SK-N-SH treated with all-trans-retinoic acid at 6 μM for 48 hours (cell line): ENCODE measurements around the gene CBX7.

ENCODE experiments used
- BACH2 ChIP-seq: fragments of 250-450 bp; sonication (Bioruptor Pico); IDR thresholded peaks from 2 replicates; pipeline ENCODE4 v1.9.0; 2021; ENCODE audit warnings: mild to moderate bottlenecking, borderline replicate concordance
- CSDC2 ChIP-seq: fragments of 250-450 bp; sonication (Bioruptor Pico); IDR thresholded peaks from 2 replicates; pipeline ENCODE4 v1.5.0; 2020; ENCODE audit warnings: mild to moderate bottlenecking, moderate library complexity
- GLIS3 ChIP-seq: fragments of 250-450 bp; sonication (Bioruptor Pico); IDR thresholded peaks from 2 replicates; pipeline ENCODE4 v1.5.0; 2020; ENCODE audit warnings: mild to moderate bottlenecking, moderate library complexity
- TOX ChIP-seq: fragments of 250-450 bp; sonication (Bioruptor Pico); IDR thresholded peaks from 2 replicates; pipeline ENCODE4 v1.8.0; 2021; ENCODE audit warnings: mild to moderate bottlenecking, moderate library complexity, borderline replicate concordance
- ZFP30 ChIP-seq: fragments of 450-650 bp; formaldehyde crosslinking; IDR thresholded peaks from 2 replicates; pipeline ENCODE4 v1.5.0; 2022; ENCODE audit warnings: mild to moderate bottlenecking, moderate library complexity
- TF ChIP-seq, protein P1 (sequence below): fragments of 250-450 bp; sonication (Bioruptor Pico); IDR thresholded peaks from 2 replicates; pipeline ENCODE4 v1.5.0; 2020; ENCODE audit warnings: mild to moderate bottlenecking, moderate library complexity

DNA sequence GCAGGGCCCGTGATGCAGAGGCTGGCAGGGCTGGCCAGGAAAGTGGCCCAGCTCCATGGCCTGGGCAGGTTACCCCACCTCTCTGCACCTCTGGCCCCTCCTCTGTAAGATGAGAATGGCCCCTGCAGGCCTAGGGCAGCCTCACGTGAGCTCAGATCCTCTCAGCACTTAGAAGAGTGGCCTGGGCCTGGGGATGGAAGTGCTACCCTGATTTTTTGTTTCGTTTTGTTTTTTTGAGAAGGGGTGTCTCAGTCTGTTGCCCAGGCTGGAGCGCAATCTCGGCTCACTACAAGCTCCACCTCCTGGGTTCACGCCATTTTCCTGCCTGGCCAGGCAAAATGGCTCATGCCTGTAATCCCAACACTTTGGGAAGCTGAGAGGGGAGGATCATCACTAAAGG, 54.5 kb downstream of the CBX7 start:
- no peak for TF ChIP-seq GLIS3 (CRISPR knock-in tag)
- TF ChIP-seq, protein P1, sequence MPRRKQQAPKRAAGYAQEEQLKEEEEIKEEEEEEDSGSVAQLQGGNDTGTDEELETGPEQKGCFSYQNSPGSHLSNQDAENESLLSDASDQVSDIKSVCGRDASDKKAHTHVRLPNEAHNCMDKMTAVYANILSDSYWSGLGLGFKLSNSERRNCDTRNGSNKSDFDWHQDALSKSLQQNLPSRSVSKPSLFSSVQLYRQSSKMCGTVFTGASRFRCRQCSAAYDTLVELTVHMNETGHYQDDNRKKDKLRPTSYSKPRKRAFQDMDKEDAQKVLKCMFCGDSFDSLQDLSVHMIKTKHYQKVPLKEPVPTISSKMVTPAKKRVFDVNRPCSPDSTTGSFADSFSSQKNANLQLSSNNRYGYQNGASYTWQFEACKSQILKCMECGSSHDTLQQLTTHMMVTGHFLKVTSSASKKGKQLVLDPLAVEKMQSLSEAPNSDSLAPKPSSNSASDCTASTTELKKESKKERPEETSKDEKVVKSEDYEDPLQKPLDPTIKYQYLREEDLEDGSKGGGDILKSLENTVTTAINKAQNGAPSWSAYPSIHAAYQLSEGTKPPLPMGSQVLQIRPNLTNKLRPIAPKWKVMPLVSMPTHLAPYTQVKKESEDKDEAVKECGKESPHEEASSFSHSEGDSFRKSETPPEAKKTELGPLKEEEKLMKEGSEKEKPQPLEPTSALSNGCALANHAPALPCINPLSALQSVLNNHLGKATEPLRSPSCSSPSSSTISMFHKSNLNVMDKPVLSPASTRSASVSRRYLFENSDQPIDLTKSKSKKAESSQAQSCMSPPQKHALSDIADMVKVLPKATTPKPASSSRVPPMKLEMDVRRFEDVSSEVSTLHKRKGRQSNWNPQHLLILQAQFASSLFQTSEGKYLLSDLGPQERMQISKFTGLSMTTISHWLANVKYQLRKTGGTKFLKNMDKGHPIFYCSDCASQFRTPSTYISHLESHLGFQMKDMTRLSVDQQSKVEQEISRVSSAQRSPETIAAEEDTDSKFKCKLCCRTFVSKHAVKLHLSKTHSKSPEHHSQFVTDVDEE (CRISPR knock-in tag) = no peak
- no peak for TF ChIP-seq BACH2
- TF ChIP-seq TOX (CRISPR knock-in tag) = no peak
- no peak for TF ChIP-seq ZFP30 (CRISPR knock-in tag)
- TF ChIP-seq CSDC2 (CRISPR knock-in tag) = no peak
